WTC11 (cell line): ENCODE measurements around the gene MAGEC1. TPM values are rescaled to one million over a fixed set of nuclear protein-coding genes. Genes with fewer than 3 reads are reported as not detected.

Experiments
- ATAC-seq: fragments of 200-7000 bp; cut with Tn5 transposase; 2 replicates; pipeline ENCODE4 v1.10.0; 2021; ENCODE audit warnings: mild to moderate bottlenecking, moderate library complexity
- CTCF ChIA-PET: fragments of 300-600 bp; sonication (Branson Sonifier 250); formaldehyde crosslinking; loops from one replicate; lab custom pipeline; 2021; ENCODE audit warnings: antibody characterized with exemption; lab: Charles Lee
- POLR2A ChIA-PET: fragments of 350-600 bp; sonication (Branson Sonifier 250); formaldehyde crosslinking; loops from one replicate; lab custom pipeline; 2021; ENCODE audit warnings: antibody characterized with exemption; lab: Charles Lee
- DNase-seq: peaks from one replicate; pipeline ENCODE4 v3.0.0; 2021; ENCODE audit warnings: low spot score
- H3K27ac Mint-ChIP-seq: 2 replicates; pipeline ENCODE4 v1.8.0; 2021; ENCODE audit warnings: mixed read lengths
- H3K27me3 Mint-ChIP-seq: 2 replicates; pipeline ENCODE4 v1.8.0; 2021; ENCODE audit warnings: low read depth, mild to moderate bottlenecking, moderate library complexity, mixed read lengths
- H3K36me3 Mint-ChIP-seq: 2 replicates; pipeline ENCODE4 v1.8.0; 2021; ENCODE audit warnings: mixed read lengths
- H3K4me1 Mint-ChIP-seq: 2 replicates; pipeline ENCODE4 v1.8.0; 2022; ENCODE audit warnings: mixed read lengths
- H3K4me3 Mint-ChIP-seq: 2 replicates; pipeline ENCODE4 v1.8.0; 2021; ENCODE audit warnings: mild to moderate bottlenecking, moderate library complexity, mixed read lengths
- H3K9me3 Mint-ChIP-seq: 2 replicates; pipeline ENCODE4 v1.8.0; 2021; ENCODE audit warnings: mixed read lengths
- ARID4B ChIP-seq: sonication (generic); formaldehyde crosslinking; IDR thresholded peaks from 2 replicates; pipeline ENCODE4 v1.8.0; 2023; ENCODE audit warnings: missing genetic modification reagents, mild to moderate bottlenecking, borderline replicate concordance
- ATF1 ChIP-seq: sonication (generic); formaldehyde crosslinking; IDR thresholded peaks from 2 replicates; pipeline ENCODE4 v1.8.1; 2023; ENCODE audit warnings: mild to moderate bottlenecking, moderate library complexity, missing genetic modification reagents
- ATF6 ChIP-seq: sonication (generic); formaldehyde crosslinking; IDR thresholded peaks from 2 replicates; pipeline ENCODE4 v1.8.1; 2023; ENCODE audit warnings: mild to moderate bottlenecking, missing genetic modification reagents
- CREB1 ChIP-seq: sonication (generic); formaldehyde crosslinking; IDR thresholded peaks from 2 replicates; pipeline ENCODE4 v1.8.0; 2023; ENCODE audit warnings: mild to moderate bottlenecking, missing genetic modification reagents
- CTCF ChIP-seq: fragments of 200-600 bp; IDR thresholded peaks from 2 replicates; pipeline ENCODE4 v1.8.0; 2022; ENCODE audit warnings: antibody characterized with exemption
- EMX1 ChIP-seq: fragments of 250-450 bp; sonication (Bioruptor Pico); IDR thresholded peaks from 2 replicates; pipeline ENCODE4 v1.8.0; 2021; ENCODE audit warnings: mild to moderate bottlenecking
- ETV6 ChIP-seq: sonication (generic); formaldehyde crosslinking; IDR thresholded peaks from 2 replicates; pipeline ENCODE4 v1.8.1; 2022; ENCODE audit warnings: mild to moderate bottlenecking, missing genetic modification reagents
- FOXJ3 ChIP-seq: sonication (generic); formaldehyde crosslinking; IDR thresholded peaks from 2 replicates; pipeline ENCODE4 v1.9.0; 2021; ENCODE audit warnings: missing genetic modification reagents, mild to moderate bottlenecking, borderline replicate concordance
- FOXK1 ChIP-seq: sonication (generic); formaldehyde crosslinking; IDR thresholded peaks from 2 replicates; pipeline ENCODE4 v1.8.0; 2022; ENCODE audit warnings: mild to moderate bottlenecking, moderate library complexity, missing genetic modification reagents
- IRF2 ChIP-seq: sonication (generic); formaldehyde crosslinking; IDR thresholded peaks from 2 replicates; pipeline ENCODE4 v1.8.0; 2022; ENCODE audit warnings: low read depth, missing genetic modification reagents, borderline replicate concordance
- JAZF1 ChIP-seq: fragments of 250-450 bp; sonication (Bioruptor Pico); IDR thresholded peaks from 2 replicates; pipeline ENCODE4 v1.9.0; 2021; ENCODE audit warnings: moderate library complexity, mild to moderate bottlenecking, inconsistent platforms
- NFE2L1 ChIP-seq: sonication (generic); formaldehyde crosslinking; IDR thresholded peaks from 2 replicates; pipeline ENCODE4 v1.8.1; 2023; ENCODE audit warnings: missing genetic modification reagents
- NFYB ChIP-seq: sonication (generic); formaldehyde crosslinking; conservative IDR thresholded peaks from 2 replicates; pipeline ENCODE4 v1.8.0; 2022; ENCODE audit warnings: low read depth, missing genetic modification reagents
- NR2C2 ChIP-seq: sonication (generic); formaldehyde crosslinking; IDR thresholded peaks from 2 replicates; pipeline ENCODE4 v1.8.0; 2022; ENCODE audit warnings: mild to moderate bottlenecking, missing genetic modification reagents
- NR3C1 ChIP-seq: sonication (generic); formaldehyde crosslinking; conservative IDR thresholded peaks from 2 replicates; pipeline ENCODE4 v1.8.1; 2023; ENCODE audit warnings: low read depth, mild to moderate bottlenecking, missing genetic modification reagents
- SMAD4 ChIP-seq: sonication (generic); formaldehyde crosslinking; IDR thresholded peaks from 2 replicates; pipeline ENCODE4 v1.8.0; 2022; ENCODE audit warnings: mild to moderate bottlenecking, missing genetic modification reagents
- ZNF138 ChIP-seq: sonication (generic); formaldehyde crosslinking; conservative IDR thresholded peaks from 2 replicates; pipeline ENCODE4 v1.8.1; 2022; ENCODE audit warnings: mild to moderate bottlenecking, moderate library complexity, missing genetic modification reagents
- ZNF219 ChIP-seq: sonication (generic); formaldehyde crosslinking; IDR thresholded peaks from 2 replicates; pipeline ENCODE4 v1.8.0; 2023; ENCODE audit warnings: missing genetic modification reagents, mild to moderate bottlenecking, borderline replicate concordance
- ZNF263 ChIP-seq: sonication (generic); formaldehyde crosslinking; IDR thresholded peaks from 2 replicates; pipeline ENCODE4 v1.8.1; 2022; ENCODE audit warnings: low read depth, mild to moderate bottlenecking, moderate library complexity, missing genetic modification reagents
- ZNF317 ChIP-seq: sonication (generic); formaldehyde crosslinking; IDR thresholded peaks from 2 replicates; pipeline ENCODE4 v1.8.1; 2023; ENCODE audit warnings: low read depth, mild to moderate bottlenecking, moderate library complexity, missing genetic modification reagents, borderline replicate concordance
- ZNF416 ChIP-seq: fragments of 250-450 bp; sonication (Bioruptor Pico); IDR thresholded peaks from 2 replicates; pipeline ENCODE4 v1.9.0; 2021; ENCODE audit warnings: mild to moderate bottlenecking, inconsistent platforms
- ZNF512 ChIP-seq: sonication (generic); formaldehyde crosslinking; IDR thresholded peaks from 2 replicates; pipeline ENCODE4 v1.8.1; 2022; ENCODE audit warnings: missing genetic modification reagents, borderline replicate concordance
- ZNF532 ChIP-seq: fragments of 250-450 bp; sonication (Bioruptor Pico); IDR thresholded peaks from 2 replicates; pipeline ENCODE4 v1.9.0; 2021; ENCODE audit warnings: mild to moderate bottlenecking, borderline replicate concordance
- total RNA-seq: library from RNA; stranded (reverse); gene quantifications from 3 replicates; pipeline ENCODE4 v1.2.3, GENCODE V29; 2021

Gene MAGEC1
- total RNA-seq, 1 experiment from 2014 or later = 0.07 TPM

GRCh38 chrX:141897690-141898089 lies 6.0 kb upstream of the MAGEC1 start:
- ATAC-seq = no peak
- ChIA-PET CTCF (no interaction called here), POLR2A (no interaction called here)
- H3K4me1 Mint-ChIP-seq = no peaks in the 10 kb centered on the region
- no peaks in the 10 kb centered on the region for H3K27me3 Mint-ChIP-seq
- peaks cover 14% of the 10 kb centered on the region; the same call in 1 of the 2 replicates for H3K9me3 Mint-ChIP-seq
- H3K27ac Mint-ChIP-seq = no peak overlapping the region
- TF ChIP-seq ATF6 (CRISPR knock-in tag) (no peak), JAZF1 (CRISPR knock-in tag) (no peak), SMAD4 (CRISPR knock-in tag) (no peak), ZNF512 (no peak), FOXK1 (CRISPR knock-in tag) (no peak), NFYB (CRISPR knock-in tag) (no peak), ZNF263 (CRISPR knock-in tag) (no peak), CTCF (no peak), NFE2L1 (CRISPR knock-in tag) (no peak), NR2C2 (no peak), ATF1 (no peak), CREB1 (CRISPR knock-in tag) (no peak), FOXJ3 (CRISPR knock-in tag) (no peak), ZNF219 (no peak), IRF2 (no peak), NR3C1 (no peak), ZNF317 (CRISPR knock-in tag) (no peak), ZNF416 (no peak), ZNF532 (CRISPR knock-in tag) (no peak)
- peaks cover 5% of the 10 kb centered on the region; the same call in 1 of the 2 replicates for H3K36me3 Mint-ChIP-seq
- no peak overlapping the region for H3K4me3 Mint-ChIP-seq
- DNase-seq = no peak

GRCh38 chrX:141902366-141902765 lies 1.3 kb upstream of the MAGEC1 start:
- POLR2A ChIA-PET = no interaction called here
- Mint-ChIP-seq H3K27ac (no peak overlapping the region), H3K4me1 (no peaks in the 10 kb centered on the region), H3K27me3 (no peaks in the 10 kb centered on the region), H3K36me3 (peaks cover 12% of the 10 kb centered on the region), H3K9me3 (peaks cover 20% of the 10 kb centered on the region), H3K4me3 (no peak overlapping the region)
- DNase-seq = no peak
- no peak for ATAC-seq
- CTCF ChIA-PET = no interaction called here
- TF ChIP-seq ARID4B (CRISPR knock-in tag) (no peak), ETV6 (CRISPR knock-in tag) (no peak), ZNF138 (CRISPR knock-in tag) (no peak), EMX1 (CRISPR knock-in tag) (no peak), NR3C1 (no peak), JAZF1 (CRISPR knock-in tag) (no peak), NR2C2 (no peak)
